HG03196 (cell line): ENCODE results near the gene BMAL1.
"Not testable (repeated sequence)": the region's sequence is repeated elsewhere in the genome, so short reads cannot be mapped to it uniquely, and the experiment has no call there.

ENCODE experiments used
- ATAC-seq: cut with Tn5 transposase; IDR thresholded peaks from one replicate; pipeline ENCODE4 v1.9.1; 2021; ENCODE audit not compliant: unreplicated experiment

BMAL1 gene

DNA sequence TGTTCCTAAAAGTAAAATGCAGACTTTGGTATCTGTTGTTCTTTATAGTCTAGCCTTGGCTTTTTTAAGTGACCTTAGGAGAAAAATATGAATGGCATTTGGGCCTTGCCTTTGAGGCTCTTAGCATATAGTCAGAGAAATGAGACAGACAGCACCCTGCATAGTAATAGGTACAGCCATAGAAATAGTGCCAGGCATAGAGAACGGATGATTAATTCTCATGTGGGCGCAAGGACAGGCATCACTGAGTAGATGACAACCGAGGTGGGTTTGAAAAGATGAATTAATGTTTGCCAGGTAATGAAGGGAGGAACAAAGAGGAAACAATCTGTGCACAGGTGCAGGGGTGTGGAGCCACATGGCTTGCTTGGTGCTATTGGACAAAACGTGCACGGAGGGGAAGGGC, 90.5 kb downstream of the BMAL1 start:
- no peak for ATAC-seq

DNA sequence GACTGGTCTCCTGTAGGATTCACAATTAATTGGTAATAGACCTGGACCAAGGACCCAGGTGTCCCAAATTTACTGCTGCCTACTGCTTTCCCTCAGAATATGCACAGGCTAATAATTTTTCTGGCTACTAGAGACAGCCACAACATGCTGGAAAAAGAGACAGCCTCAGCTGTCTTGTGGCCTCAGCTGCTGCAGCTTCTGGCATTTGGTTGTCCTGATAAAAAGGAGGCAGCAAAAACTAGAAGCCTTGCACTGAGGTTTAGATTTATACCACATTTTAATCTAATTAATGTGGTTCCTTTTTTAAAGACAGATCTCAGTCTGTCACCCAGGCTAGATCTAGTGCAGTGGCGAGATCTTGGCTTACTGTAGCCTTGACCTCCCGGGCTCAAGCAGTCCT, 95.6 kb downstream of the BMAL1 start:
- ATAC-seq, result no peak

DNA sequence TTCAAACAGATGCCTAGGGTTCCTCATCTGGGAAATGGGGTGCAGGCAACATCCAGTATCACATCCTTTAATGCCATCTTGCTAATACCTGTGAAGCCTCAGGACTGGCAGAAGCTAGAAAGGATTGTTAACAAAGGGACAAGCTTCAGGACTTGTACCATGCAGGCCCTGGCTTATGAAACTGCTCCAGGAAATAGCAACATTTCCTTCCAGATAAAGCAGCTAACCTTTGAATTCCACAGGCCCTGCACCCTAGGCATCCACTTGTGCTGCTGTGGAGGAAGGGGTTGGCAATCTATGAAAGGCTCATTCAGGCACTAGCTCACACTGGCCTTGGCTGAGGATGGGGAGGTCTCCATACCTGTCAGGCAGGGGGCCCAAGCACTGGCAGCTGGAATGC, 98.2 kb downstream of the BMAL1 start:
- ATAC-seq, result no peak

GRCh38 chr11:13376402-13376801, 98.8 kb downstream of the BMAL1 start:
- ATAC-seq, result no peak

GRCh38 chr11:13376838-13377237, 99.2 kb downstream of the BMAL1 start:
- no peak for ATAC-seq

GRCh38 chr11:13378316-13378715, 100.7 kb downstream of the BMAL1 start:
- ATAC-seq, result no peak

- ATAC-seq, result no peak
Observed at GRCh38 chr11:13380731-13381130, 103.1 kb downstream of the BMAL1 start.

DNA sequence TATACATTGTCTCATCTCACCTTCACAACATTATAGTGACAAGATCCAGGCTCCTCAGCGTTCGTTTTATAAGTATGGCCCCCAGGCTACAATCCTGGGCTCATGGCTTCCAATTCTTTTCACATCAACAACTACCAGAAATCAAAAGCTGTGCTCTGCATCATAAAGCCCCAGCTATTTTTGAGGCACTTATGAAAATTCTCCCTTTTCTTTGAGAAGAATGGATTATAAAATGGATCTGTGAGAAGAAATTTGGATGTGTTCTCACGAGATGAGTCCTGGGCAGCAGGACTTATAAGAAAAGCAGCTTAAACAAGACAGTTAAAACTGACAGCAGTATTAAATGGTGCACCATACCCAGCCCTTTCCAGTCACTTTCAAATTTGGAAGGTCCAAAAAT, 105.2 kb downstream of the BMAL1 start:
- ATAC-seq, result no peak

- ATAC-seq, result no peak
Observed at GRCh38 chr11:13384908-13385640, 107.5 kb downstream of the BMAL1 start.

DNA sequence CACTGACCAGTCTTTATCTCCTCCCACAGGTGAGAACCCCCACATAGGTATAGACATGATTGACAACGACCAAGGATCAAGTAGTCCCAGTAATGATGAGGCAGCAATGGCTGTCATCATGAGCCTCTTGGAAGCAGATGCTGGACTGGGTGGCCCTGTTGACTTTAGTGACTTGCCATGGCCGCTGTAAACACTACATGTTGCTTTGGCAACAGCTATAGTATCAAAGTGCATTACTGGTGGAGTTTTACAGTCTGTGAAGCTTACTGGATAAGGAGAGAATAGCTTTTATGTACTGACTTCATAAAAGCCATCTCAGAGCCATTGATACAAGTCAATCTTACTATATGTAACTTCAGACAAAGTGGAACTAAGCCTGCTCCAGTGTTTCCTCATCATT, 109.0 kb downstream of the BMAL1 start:
- no peak for ATAC-seq

GRCh38 chr11:13388741-13389140, 111.2 kb downstream of the BMAL1 start:
- no peak for ATAC-seq

DNA sequence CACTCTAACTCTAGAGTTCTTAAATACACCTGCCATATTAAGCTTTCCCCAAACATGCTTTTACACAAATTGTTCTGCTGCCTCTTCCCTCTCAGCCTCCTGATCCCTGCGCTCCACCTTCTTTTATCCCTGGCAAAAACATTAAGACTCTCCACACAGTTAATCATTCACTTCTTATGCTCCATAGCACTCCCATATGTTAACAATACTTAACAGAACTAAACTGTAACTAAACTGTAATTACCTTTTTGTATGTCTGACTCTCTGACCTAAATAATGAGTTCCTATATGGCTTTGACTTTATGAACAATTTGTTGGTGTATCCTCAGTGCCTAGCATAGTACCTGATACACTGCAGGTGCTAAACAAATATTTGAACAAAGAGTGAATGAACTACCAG, 113.6 kb downstream of the BMAL1 start:
- no peak for ATAC-seq

DNA sequence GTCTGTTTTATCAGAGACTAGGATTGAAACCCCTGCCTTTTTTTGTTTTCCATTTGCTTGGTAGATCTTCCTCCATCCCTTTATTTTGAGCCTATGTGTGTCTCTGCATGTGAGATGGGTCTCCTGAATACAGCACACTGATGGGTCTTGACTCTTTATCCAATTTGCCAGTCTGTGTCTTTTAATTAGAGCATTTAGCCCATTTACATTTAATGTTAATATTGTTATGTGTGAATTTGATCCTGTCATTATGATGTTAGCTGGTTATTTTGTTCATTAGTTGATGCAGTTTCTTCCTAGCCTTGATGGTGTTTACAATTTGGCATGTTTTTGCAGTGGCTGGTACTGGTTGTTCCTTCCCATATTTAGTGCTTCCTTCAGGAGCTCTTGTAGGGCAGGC, 120.7 kb downstream of the BMAL1 start:
- ATAC-seq, result not testable (repeated sequence)

DNA sequence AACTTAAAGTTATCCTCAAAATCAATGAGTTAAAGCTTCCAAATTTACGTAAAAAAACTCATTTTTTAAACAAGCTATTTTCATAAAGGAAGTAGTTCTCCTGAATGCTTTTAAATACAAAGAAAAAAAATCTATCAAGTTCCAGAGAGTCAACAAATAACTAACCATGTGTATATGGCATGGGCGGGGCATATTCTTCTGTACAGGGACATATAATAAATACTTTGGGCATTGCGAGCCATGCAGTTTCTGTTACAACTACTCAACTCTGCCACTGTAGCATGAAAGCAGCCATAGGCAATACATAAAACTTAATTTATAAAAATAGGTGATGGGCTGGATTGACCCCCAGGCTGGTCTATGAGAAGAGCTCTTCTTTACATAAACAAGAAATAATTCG, 127.6 kb downstream of the BMAL1 start:
- no peak for ATAC-seq

- ATAC-seq, result no peak
Observed at GRCh38 chr11:13415201-13415600, 137.6 kb downstream of the BMAL1 start.

GRCh38 chr11:13421561-13421960, 144.0 kb downstream of the BMAL1 start:
- no peak for ATAC-seq

- no peak for ATAC-seq
Observed at GRCh38 chr11:13423372-13423771, 145.8 kb downstream of the BMAL1 start.

- no peak for ATAC-seq
Observed at GRCh38 chr11:13427440-13427839, 149.8 kb downstream of the BMAL1 start.

DNA sequence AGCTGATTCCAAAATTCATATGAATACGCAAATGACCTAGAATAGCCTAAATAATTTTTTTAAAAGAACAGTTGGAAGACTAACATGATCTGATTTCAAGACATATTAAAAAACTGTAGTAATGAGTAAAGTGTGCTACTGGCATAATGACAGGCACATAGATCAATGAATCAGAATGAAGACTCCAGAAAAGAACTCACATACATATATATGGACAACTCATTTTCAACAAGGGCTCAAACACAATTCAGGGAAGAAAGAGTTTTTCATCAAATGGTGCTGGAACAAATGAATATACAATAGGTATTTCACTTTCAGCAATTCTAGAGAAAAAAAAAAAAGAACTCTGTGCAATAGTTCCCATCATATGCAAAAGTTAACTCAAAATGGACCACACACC, 151.7 kb downstream of the BMAL1 start:
- no peak for ATAC-seq

- ATAC-seq, result no peak
Observed at GRCh38 chr11:13429836-13430235, 152.2 kb downstream of the BMAL1 start.

GRCh38 chr11:13433437-13433836, 155.8 kb downstream of the BMAL1 start:
- ATAC-seq, result no peak

DNA sequence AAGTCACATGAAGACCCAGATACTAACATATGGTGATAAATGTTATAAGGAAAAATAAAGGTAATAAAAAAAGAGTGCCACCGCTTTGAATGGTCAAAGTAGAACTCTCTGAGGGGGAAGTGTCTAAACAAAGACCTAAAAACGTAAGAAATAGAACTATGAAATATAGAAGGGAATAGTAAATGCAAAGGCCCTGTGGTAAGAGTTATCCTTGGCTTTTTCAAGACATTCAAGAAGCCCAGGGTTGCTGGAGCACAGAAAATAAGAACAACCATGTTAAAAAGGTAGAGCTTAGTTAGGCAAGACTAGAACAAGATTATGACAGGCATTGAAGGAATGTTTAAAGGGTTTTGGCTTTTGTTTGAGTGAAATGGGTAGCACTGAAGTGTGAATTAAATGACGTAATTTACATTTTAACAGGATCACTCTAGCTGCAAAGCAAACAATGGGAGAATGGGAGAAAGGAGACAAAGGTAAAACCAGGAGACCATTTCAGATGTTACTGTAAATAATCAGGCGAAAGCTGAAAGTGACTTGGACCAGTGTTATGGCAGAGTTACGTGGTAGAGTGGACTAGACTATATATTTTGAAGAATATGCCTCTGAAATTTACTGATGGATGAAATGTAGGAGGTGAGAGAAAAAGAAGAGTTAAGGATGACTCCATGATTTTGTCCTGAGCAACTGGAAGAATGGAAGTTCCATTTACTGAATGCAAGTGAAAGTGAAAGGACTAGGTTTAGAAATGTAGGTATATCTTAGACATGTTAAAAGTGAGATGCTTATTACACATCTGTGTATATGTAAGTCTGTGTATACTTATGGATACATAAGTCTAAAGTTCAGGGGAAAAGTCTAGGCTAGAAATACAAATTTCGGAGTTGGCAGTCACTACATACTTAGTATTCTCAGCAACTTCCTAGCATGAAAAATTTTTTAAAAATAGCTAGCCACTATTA, 156.9 kb downstream of the BMAL1 start:
- ATAC-seq, result no peak
